Measurements from ENCODE around the gene PADI4. TPM values are rescaled to one million over a fixed set of nuclear protein-coding genes. Genes with fewer than 3 reads are reported as not detected.
A peak's percentile ranks its signal among the peaks of the same experiment; 100 is the strongest.

The PADI4 gene
- total RNA-seq, 1 donor from 2014 or later = 0.29 TPM

- no peak for TF ChIP-seq CTCF (IDR thresholded peaks at IDR 0.05)
- H3K36me3 Mint-ChIP-seq (ENCODE audit: low read depth) = no peaks in the 10 kb centered on the region
- peaks cover 29% of the 10 kb centered on the region for H3K27me3 Mint-ChIP-seq
- H3K4me3 Mint-ChIP-seq = no peak overlapping the region
- ChIA-PET POLR2A (no interaction called here), CTCF (no interaction called here)
- H3K4me1 Mint-ChIP-seq = no peaks in the 10 kb centered on the region
- no peak for DNase-seq
- no peak overlapping the region for H3K27ac Mint-ChIP-seq
- intact Hi-C loops (cut with micrococcal nuclease) = no loop called here
- H3K9me3 Mint-ChIP-seq = no peaks in the 10 kb centered on the region
- no peak for ATAC-seq (ENCODE audit: low read depth)
Measured at GRCh38 chr1:17333081-17333480, 25.1 kb downstream of the PADI4 start.

GRCh38 chr1:17335821-17336710 is 28.1 kb downstream of the PADI4 start:
- Mint-ChIP-seq H3K4me3 (no peak overlapping the region), H3K36me3 (ENCODE audit: low read depth) (no peaks in the 10 kb centered on the region), H3K4me1 (no peaks in the 10 kb centered on the region), H3K27ac (no peak overlapping the region), H3K9me3 (no peaks in the 10 kb centered on the region), H3K27me3 (peaks cover 19% of the 10 kb centered on the region)
- peak; percentile 82 for TF ChIP-seq CTCF (IDR thresholded peaks at IDR 0.05)
- intact Hi-C loops (cut with micrococcal nuclease) = loop anchor here (1.0 to 2.0 kb wide), 2 partner anchors 99 to 211 kb away; no protein-coding TSS in a partner anchor
- DNase-seq (peak; percentile 61), ATAC-seq (ENCODE audit: low read depth) (no peak)
- ChIA-PET CTCF (interaction anchor here (1.6 to 3.1 kb wide), 3 partner anchors 98 to 275 kb away, joined by 4 to 25 read pairs (median 23); no protein-coding TSS in a partner anchor), POLR2A (interaction anchor here (0.7 kb wide), 1 partner anchor 275 kb away, joined by 4 read pairs; no protein-coding TSS in a partner anchor)

GRCh38 chr1:17338706-17339493 is 30.9 kb downstream of the PADI4 start:
- Mint-ChIP-seq H3K27me3 (peaks cover 13% of the 10 kb centered on the region), H3K27ac (no peak overlapping the region), H3K4me1 (no peaks in the 10 kb centered on the region), H3K4me3 (no peak overlapping the region), H3K9me3 (peaks cover 3% of the 10 kb centered on the region), H3K36me3 (ENCODE audit: low read depth) (no peaks in the 10 kb centered on the region)
- POLR2A ChIA-PET = no interaction called here
- intact Hi-C loops (cut with micrococcal nuclease) = no loop called here
- TF ChIP-seq CTCF (IDR thresholded peaks at IDR 0.05) = no peak
- CTCF ChIA-PET = interaction anchor here (3.1 kb wide), 1 partner anchor 213 kb away, joined by 23 read pairs; no protein-coding TSS in a partner anchor
- DNase-seq (no peak), ATAC-seq (ENCODE audit: low read depth) (no peak)

GRCh38 chr1:17339521-17339920 is 31.5 kb downstream of the PADI4 start:
- TF ChIP-seq CTCF (IDR thresholded peaks at IDR 0.05) = no peak
- Mint-ChIP-seq H3K9me3 (peaks cover 6% of the 10 kb centered on the region), H3K4me1 (no peaks in the 10 kb centered on the region), H3K36me3 (ENCODE audit: low read depth) (no peaks in the 10 kb centered on the region), H3K27me3 (peaks cover 13% of the 10 kb centered on the region), H3K27ac (no peak overlapping the region), H3K4me3 (no peak overlapping the region)
- ChIA-PET POLR2A (no interaction called here), CTCF (no interaction called here)
- no peak for ATAC-seq (ENCODE audit: low read depth)
- intact Hi-C loops (cut with micrococcal nuclease) = no loop called here
- DNase-seq = no peak

- no peak overlapping the region for H3K27ac Mint-ChIP-seq
- POLR2A ChIA-PET = no interaction called here
Measured at GRCh38 chr1:17340358-17340757, 32.4 kb downstream of the PADI4 start.

More at GRCh38 chr1:17340358-17340757, 32.4 kb downstream of the PADI4 start:
- no peak overlapping the region for H3K4me3 Mint-ChIP-seq
- ATAC-seq (ENCODE audit: low read depth) = no peak
- DNase-seq = no peak
- intact Hi-C loops (cut with micrococcal nuclease) = no loop called here
- CTCF ChIA-PET = no interaction called here
- peaks cover 10% of the 10 kb centered on the region for H3K27me3 Mint-ChIP-seq
- no peak for TF ChIP-seq CTCF (IDR thresholded peaks at IDR 0.05)
- H3K4me1 Mint-ChIP-seq = no peaks in the 10 kb centered on the region
- no peaks in the 10 kb centered on the region for H3K36me3 Mint-ChIP-seq (ENCODE audit: low read depth)
- peaks cover 6% of the 10 kb centered on the region for H3K9me3 Mint-ChIP-seq
